GM23248 (cell line): Measurements from ENCODE around the gene CLIP2.

Source experiments
- EZH2 ChIP-seq: fragments of 200-600 bp; sonication (generic); IDR thresholded peaks from 2 replicates; pipeline ENCODE4 v1.6.1; 2018; ENCODE audit warnings: antibody characterized with exemption, mild to moderate bottlenecking; ENCODE audit not compliant: insufficient read depth, poor library complexity, severe bottlenecking
- EZH2phosphoT487 ChIP-seq: fragments of 200-600 bp; sonication (generic); IDR thresholded peaks from 2 replicates; pipeline ENCODE4 v1.6.1; 2018; ENCODE audit warnings: antibody characterized with exemption, moderate library complexity, mild to moderate bottlenecking, low read depth; ENCODE audit not compliant: insufficient read depth

- TF ChIP-seq EZH2 (no peak), EZH2phosphoT487 (no peak)
Measured at GRCh38 chr7:74266191-74266963, 22.8 kb upstream of the CLIP2 start.
